Osteoblast (primary cell): ENCODE results near the gene RSPRY1. TPM values are rescaled to one million over a fixed set of nuclear protein-coding genes. Genes with fewer than 3 reads are reported as not detected.
A peak's percentile ranks its signal among the peaks of the same experiment; 100 is the strongest.

Experiments
- DNase-seq: peaks from one replicate; pipeline ENCODE4 v3.0.0; 2011; ENCODE audit warnings: low spot score, mixed read lengths; ENCODE audit not compliant: insufficient read length; ENCODE audit errors: missing footprints
- H2AFZ ChIP-seq: 2 replicates; pipeline ENCODE4 v1.6.0; 2011; ENCODE audit warnings: mild to moderate bottlenecking, low read length
- H3K27ac ChIP-seq: 2 replicates; pipeline ENCODE4 v1.5.1; 2011; ENCODE audit warnings: mild to moderate bottlenecking, low read depth, low read length, moderate library complexity
- H3K27me3 ChIP-seq: 2 replicates; pipeline ENCODE4 v1.6.0; 2012; ENCODE audit warnings: mild to moderate bottlenecking, control low read depth, inconsistent platforms, low read length, moderate library complexity; ENCODE audit not compliant: insufficient read depth
- H3K36me3 ChIP-seq: 2 replicates; pipeline ENCODE4 v1.5.1; 2011; ENCODE audit warnings: mild to moderate bottlenecking, low read length, control low read depth, moderate library complexity; ENCODE audit not compliant: insufficient read depth
- H3K4me1 ChIP-seq: 2 replicates; pipeline ENCODE4 v1.5.1; 2011; ENCODE audit warnings: mild to moderate bottlenecking, low read length, control low read depth, moderate library complexity; ENCODE audit not compliant: insufficient read depth
- H3K4me2 ChIP-seq: 2 replicates; pipeline ENCODE4 v1.6.0; 2011; ENCODE audit warnings: mild to moderate bottlenecking, low read length; ENCODE audit not compliant: insufficient read depth
- H3K4me3 ChIP-seq: fragments of 200-600 bp; sonication (generic); 3 replicates; pipeline ENCODE4 v1.5.1; 2012; ENCODE audit warnings: mild to moderate bottlenecking, low read length, inconsistent platforms; ENCODE audit not compliant: insufficient read depth
- H3K79me2 ChIP-seq: 2 replicates; pipeline ENCODE4 v1.6.0; 2012; ENCODE audit warnings: mild to moderate bottlenecking, low read length, control low read depth, inconsistent platforms; ENCODE audit not compliant: insufficient read depth
- H3K9me3 ChIP-seq: 2 replicates; pipeline ENCODE4 v1.5.1; 2011; ENCODE audit warnings: low read depth, low read length, control low read depth
- H4K20me1 ChIP-seq: 2 replicates; pipeline ENCODE4 v1.6.0; 2012; ENCODE audit warnings: mild to moderate bottlenecking, low read length, control low read depth; ENCODE audit not compliant: insufficient read depth
- CTCF ChIP-seq: IDR thresholded peaks from 2 replicates; pipeline ENCODE4 v1.5.1; 2011; ENCODE audit warnings: mild to moderate bottlenecking, low read depth, low read length, moderate library complexity; ENCODE audit errors: extremely low read depth
- total RNA-seq: library from RNA; depleted of rRNA; stranded (reverse); fragments of >200 nt; gene quantifications from 2 replicates; pipeline ENCODE4 v1.2.3, GENCODE V29; 2012

The RSPRY1 gene
- 51.6 and 57.2 TPM in 2 replicates for total RNA-seq

GRCh38 chr16:57185945-57186871 is at the start of gene RSPRY1, which contains the start of gene PSME3IP1:
Gene RSPRY1, plus strand, starts transcription at chr16:57186329. Its CDS starts 18,330 bp downstream, at chr16:57204659.
Gene PSME3IP1, minus strand, starts transcription at chr16:57186039. Its CDS starts 12,185 bp downstream, at chr16:57173854.
- Histone ChIP-seq H3K4me3 (peak within 1 kb of the TSS; percentile 85), H4K20me1 (peaks cover 3% of the 10 kb centered on the region), H3K27me3 (no peaks in the 10 kb centered on the region), H2AFZ (peak within 1 kb of the TSS; percentile 90), H3K36me3 (no peaks in the 10 kb centered on the region), H3K27ac (peak within 1 kb of the TSS; percentile 89), H3K9me3 (no peaks in the 10 kb centered on the region), H3K4me1 (peaks cover 24% of the 10 kb centered on the region), H3K79me2 (peaks cover 95% of the 10 kb centered on the region), H3K4me2 (peak within 1 kb of the TSS; percentile 99)
- peak; percentile 98 for DNase-seq
- TF ChIP-seq CTCF = no peak

GRCh38 chr16:57137043-57137442 is 49.1 kb upstream of the RSPRY1 start:
- no peak overlapping the region for H3K27ac ChIP-seq
- peak; percentile 57 for DNase-seq
- H3K27me3 ChIP-seq = no peaks in the 10 kb centered on the region
- no peak overlapping the region for H2AFZ ChIP-seq
- H4K20me1 ChIP-seq = no peaks in the 10 kb centered on the region
- H3K79me2 ChIP-seq = no peaks in the 10 kb centered on the region
- no peaks in the 10 kb centered on the region for H3K4me1 ChIP-seq
- no peak for TF ChIP-seq CTCF
- no peaks in the 10 kb centered on the region for H3K36me3 ChIP-seq
- H3K4me3 ChIP-seq = no peak overlapping the region
- no peak overlapping the region for H3K4me2 ChIP-seq
- H3K9me3 ChIP-seq = no peaks in the 10 kb centered on the region

- no peak overlapping the region for H3K4me3 ChIP-seq
- no peaks in the 10 kb centered on the region for H3K4me1 ChIP-seq
- no peaks in the 10 kb centered on the region for H3K36me3 ChIP-seq
- no peaks in the 10 kb centered on the region for H3K9me3 ChIP-seq
- H2AFZ ChIP-seq = no peak overlapping the region
- H3K27ac ChIP-seq = no peak overlapping the region
- no peak for TF ChIP-seq CTCF
- no peaks in the 10 kb centered on the region for H4K20me1 ChIP-seq
- H3K27me3 ChIP-seq = no peaks in the 10 kb centered on the region
- no peak overlapping the region for H3K4me2 ChIP-seq
- H3K79me2 ChIP-seq = no peaks in the 10 kb centered on the region
- DNase-seq = peak; percentile 39
Measured at GRCh38 chr16:57137566-57138273, 48.4 kb upstream of the RSPRY1 start.
